GM23338 (cell line): ENCODE data around the gene RAD51B. TPM values are rescaled to one million over a fixed set of nuclear protein-coding genes. Genes with fewer than 3 reads are reported as not detected.

ENCODE experiments used
- ATAC-seq: fragments of 200-7000 bp; cut with Tn5 transposase; 3 replicates; pipeline ENCODE4 v1.9.1; 2020
- DNase-seq: peaks from one replicate; pipeline ENCODE4 v3.0.0-alpha.2; 2015; ENCODE audit warnings: low spot score
- H2AFZ ChIP-seq: fragments of 200-600 bp; sonication (generic); 2 replicates; pipeline ENCODE4 v1.8.0; 2016; ENCODE audit warnings: antibody characterized with exemption, mild to moderate bottlenecking, moderate library complexity
- H3F3A ChIP-seq: fragments of 200-600 bp; sonication (generic); replicated peaks from 2 replicates; pipeline ENCODE4 v1.8.0; 2017; ENCODE audit warnings: antibody characterized with exemption, mixed run types, low read depth
- H3K27ac ChIP-seq: fragments of 200-600 bp; sonication (generic); 2 replicates; pipeline ENCODE4 v1.6.1; 2016; ENCODE audit warnings: low read depth
- H3K27me3 ChIP-seq: fragments of 200-600 bp; sonication (generic); 2 replicates; pipeline ENCODE4 v1.8.0; 2016; ENCODE audit warnings: mild to moderate bottlenecking, mixed run types, moderate library complexity; ENCODE audit not compliant: insufficient read depth
- H3K36me3 ChIP-seq: fragments of 200-600 bp; sonication (generic); 2 replicates; pipeline ENCODE4 v1.8.0; 2016; ENCODE audit warnings: mild to moderate bottlenecking; ENCODE audit not compliant: insufficient read depth
- H3K4me1 ChIP-seq: fragments of 200-600 bp; sonication (generic); 2 replicates; pipeline ENCODE4 v1.8.0; 2016; ENCODE audit warnings: mild to moderate bottlenecking, moderate library complexity; ENCODE audit not compliant: insufficient read depth
- H3K4me2 ChIP-seq: fragments of 200-600 bp; sonication (generic); 2 replicates; pipeline ENCODE4 v1.7.1; 2017; ENCODE audit warnings: mixed run types
- H3K4me3 ChIP-seq: fragments of 200-600 bp; sonication (generic); 2 replicates; pipeline ENCODE4 v1.6.1; 2016; ENCODE audit warnings: mixed run types
- H3K79me2 ChIP-seq: fragments of 200-600 bp; sonication (generic); replicated peaks from 2 replicates; pipeline ENCODE4 v1.8.0; 2017; ENCODE audit warnings: mild to moderate bottlenecking; ENCODE audit not compliant: insufficient read depth
- H3K9me2 ChIP-seq: fragments of 200-600 bp; sonication (generic); 2 replicates; pipeline ENCODE4 v1.8.0; 2017; ENCODE audit not compliant: insufficient read depth
- H4K20me1 ChIP-seq: fragments of 200-600 bp; sonication (generic); replicated peaks from 2 replicates; pipeline ENCODE4 v1.8.0; 2017; ENCODE audit warnings: mild to moderate bottlenecking; ENCODE audit not compliant: insufficient read depth
- H3K27ac Mint-ChIP-seq: 2 replicates; pipeline ENCODE4 v1.8.0; 2020; ENCODE audit warnings: inconsistent platforms, mild to moderate bottlenecking, moderate library complexity, mixed read lengths
- H3K27me3 Mint-ChIP-seq: 3 replicates; pipeline ENCODE4 v1.8.0; 2022; ENCODE audit warnings: low read depth, mild to moderate bottlenecking, moderate library complexity, mixed read lengths, inconsistent platforms; ENCODE audit not compliant: insufficient read depth, poor library complexity
- H3K36me3 Mint-ChIP-seq: 3 replicates; pipeline ENCODE4 v1.8.0; 2021; ENCODE audit warnings: low read depth, mild to moderate bottlenecking, inconsistent platforms, moderate library complexity, mixed read lengths
- H3K4me1 Mint-ChIP-seq: 3 replicates; pipeline ENCODE4 v1.8.0; 2020; ENCODE audit warnings: mild to moderate bottlenecking, inconsistent platforms, mixed read lengths
- H3K4me3 Mint-ChIP-seq: 3 replicates; pipeline ENCODE4 v1.8.0; 2021; ENCODE audit warnings: moderate library complexity, mild to moderate bottlenecking, inconsistent platforms, mixed read lengths
- H3K9me3 Mint-ChIP-seq: 3 replicates; pipeline ENCODE4 v1.8.0; 2020; ENCODE audit warnings: moderate library complexity, mild to moderate bottlenecking, inconsistent platforms, mixed read lengths
- CREB1 ChIP-seq: fragments of 250-450 bp; sonication (Bioruptor Pico); IDR thresholded peaks from 2 replicates; pipeline ENCODE4 v1.5.0; 2020; ENCODE audit warnings: low read depth, mild to moderate bottlenecking, moderate library complexity
- EZH2 ChIP-seq: fragments of 200-600 bp; sonication (generic); IDR thresholded peaks from one replicate; pipeline ENCODE4 v1.8.0; 2017; ENCODE audit warnings: antibody characterized with exemption, mild to moderate bottlenecking, low read depth; ENCODE audit not compliant: unreplicated experiment
- EZH2phosphoT487 ChIP-seq: fragments of 200-600 bp; sonication (generic); IDR thresholded peaks from one replicate; pipeline ENCODE4 v1.8.1; 2018; ENCODE audit warnings: antibody characterized with exemption; ENCODE audit not compliant: unreplicated experiment
- JUNB ChIP-seq: IDR thresholded peaks from one replicate; pipeline ENCODE4 v1.6.1; 2016; ENCODE audit warnings: antibody characterized with exemption; ENCODE audit not compliant: unreplicated experiment
- NANOG ChIP-seq: IDR thresholded peaks from 2 replicates; pipeline ENCODE4 v1.6.1; 2016; ENCODE audit warnings: antibody characterized with exemption, borderline replicate concordance
- POLR2AphosphoS5 ChIP-seq: IDR thresholded peaks from 2 replicates; pipeline ENCODE4 v1.6.1; 2016; ENCODE audit warnings: antibody characterized with exemption, low read depth
- STAT1 ChIP-seq: IDR thresholded peaks from one replicate; pipeline ENCODE4 v1.6.1; 2016; ENCODE audit warnings: antibody characterized with exemption; ENCODE audit not compliant: unreplicated experiment
- ZNF114 ChIP-seq: fragments of 250-450 bp; sonication (Bioruptor Pico); IDR thresholded peaks from 2 replicates; pipeline ENCODE4 v1.5.0; 2020; ENCODE audit warnings: mild to moderate bottlenecking, moderate library complexity
- ZNF331 ChIP-seq: fragments of 250-450 bp; sonication (Bioruptor Pico); IDR thresholded peaks from 2 replicates; pipeline ENCODE4 v1.5.0; 2020; ENCODE audit warnings: low read depth, mild to moderate bottlenecking, moderate library complexity
- polyA plus RNA-seq: library from polyadenylated mRNA; unstranded; fragments of >200 nt; fragmentation: Nextera tagmentation; extraction: Ambion mirVana; gene quantifications from 2 replicates; pipeline ENCODE4 v1.2.1, GENCODE V29; 2016
- total RNA-seq: library from RNA; depleted of rRNA; stranded (reverse); fragments of >200 nt; shearing (Covaris generic); gene quantifications from 2 replicates; pipeline ENCODE4 v1.2.3, GENCODE V29; 2014
- TF ChIP-seq, protein P1 (sequence below): IDR thresholded peaks from 2 replicates; pipeline ENCODE4 v1.6.1; 2016; ENCODE audit warnings: antibody characterized with exemption
- TF ChIP-seq, protein P2 (sequence below): fragments of 250-450 bp; sonication (Bioruptor Pico); IDR thresholded peaks from 2 replicates; pipeline ENCODE4 v1.5.0; 2020; ENCODE audit warnings: mild to moderate bottlenecking, moderate library complexity
- TF ChIP-seq, protein P3 (sequence below), 2 experiments: fragments of 200-600 bp in 1 of 2; sonication (generic) in 1 of 2; conservative IDR thresholded peaks; 2 replicates each; pipeline versions ENCODE4 v1.5.1 to v1.6.1; 2016 to 2017; ENCODE audit warnings: antibody characterized with exemption in 2 of 2, low read depth in 2 of 2, mild to moderate bottlenecking in 2 of 2, moderate library complexity in 1 of 2
- TF ChIP-seq, protein P4 (sequence below): IDR thresholded peaks from one replicate; pipeline ENCODE4 v1.6.1; 2018; ENCODE audit warnings: antibody characterized with exemption; ENCODE audit not compliant: unreplicated experiment

RAD51B gene
- total and polyA plus RNA-seq, 2 experiments from 2014 or later = 15.7 to 29.1 TPM

DNA sequence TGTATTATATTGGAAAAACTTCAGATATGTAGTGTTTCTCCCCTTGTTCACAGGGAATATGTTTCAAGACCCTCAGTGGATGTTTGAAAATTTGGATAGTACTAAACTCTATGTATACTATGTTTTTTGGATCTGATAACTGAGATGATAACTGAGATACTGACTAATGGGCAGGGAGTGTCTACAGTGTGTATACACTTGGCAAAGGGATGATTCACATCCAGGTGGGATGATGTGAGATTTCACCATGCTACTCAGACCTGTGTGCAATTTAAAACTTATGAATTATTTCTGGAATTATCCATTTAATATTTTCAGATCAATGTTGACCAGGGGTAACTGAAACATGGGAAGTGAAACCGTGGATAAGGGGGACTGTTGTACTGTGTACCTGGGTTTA lies 13.8 kb downstream of the RAD51B start:
- Histone ChIP-seq H2AFZ (no peak overlapping the region), H3F3A (no peaks in the 10 kb centered on the region), H3K36me3 (no peaks in the 10 kb centered on the region), H3K9me2 (no peaks in the 10 kb centered on the region), H3K79me2 (no peaks in the 10 kb centered on the region), H4K20me1 (no peaks in the 10 kb centered on the region), H3K27me3 (no peaks in the 10 kb centered on the region), H3K4me3 (no peak overlapping the region), H3K4me2 (no peak overlapping the region), H3K27ac (no peak overlapping the region), H3K4me1 (no peaks in the 10 kb centered on the region)
- peaks cover 7% of the 10 kb centered on the region for H3K36me3 Mint-ChIP-seq
- H3K9me3 Mint-ChIP-seq = no peaks in the 10 kb centered on the region
- H3K27ac Mint-ChIP-seq = no peak overlapping the region
- no peak for ATAC-seq
- no peak overlapping the region for H3K4me3 Mint-ChIP-seq
- no peaks in the 10 kb centered on the region for H3K27me3 Mint-ChIP-seq
- TF ChIP-seq JUNB = no peak
- TF ChIP-seq, protein P1, sequence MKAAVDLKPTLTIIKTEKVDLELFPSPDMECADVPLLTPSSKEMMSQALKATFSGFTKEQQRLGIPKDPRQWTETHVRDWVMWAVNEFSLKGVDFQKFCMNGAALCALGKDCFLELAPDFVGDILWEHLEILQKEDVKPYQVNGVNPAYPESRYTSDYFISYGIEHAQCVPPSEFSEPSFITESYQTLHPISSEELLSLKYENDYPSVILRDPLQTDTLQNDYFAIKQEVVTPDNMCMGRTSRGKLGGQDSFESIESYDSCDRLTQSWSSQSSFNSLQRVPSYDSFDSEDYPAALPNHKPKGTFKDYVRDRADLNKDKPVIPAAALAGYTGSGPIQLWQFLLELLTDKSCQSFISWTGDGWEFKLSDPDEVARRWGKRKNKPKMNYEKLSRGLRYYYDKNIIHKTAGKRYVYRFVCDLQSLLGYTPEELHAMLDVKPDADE = no peak
- no peak for TF ChIP-seq POLR2AphosphoS5
- TF ChIP-seq STAT1 = no peak
- no peak for TF ChIP-seq ZNF331
- TF ChIP-seq EZH2phosphoT487 = no peak
- TF ChIP-seq, protein P2, sequence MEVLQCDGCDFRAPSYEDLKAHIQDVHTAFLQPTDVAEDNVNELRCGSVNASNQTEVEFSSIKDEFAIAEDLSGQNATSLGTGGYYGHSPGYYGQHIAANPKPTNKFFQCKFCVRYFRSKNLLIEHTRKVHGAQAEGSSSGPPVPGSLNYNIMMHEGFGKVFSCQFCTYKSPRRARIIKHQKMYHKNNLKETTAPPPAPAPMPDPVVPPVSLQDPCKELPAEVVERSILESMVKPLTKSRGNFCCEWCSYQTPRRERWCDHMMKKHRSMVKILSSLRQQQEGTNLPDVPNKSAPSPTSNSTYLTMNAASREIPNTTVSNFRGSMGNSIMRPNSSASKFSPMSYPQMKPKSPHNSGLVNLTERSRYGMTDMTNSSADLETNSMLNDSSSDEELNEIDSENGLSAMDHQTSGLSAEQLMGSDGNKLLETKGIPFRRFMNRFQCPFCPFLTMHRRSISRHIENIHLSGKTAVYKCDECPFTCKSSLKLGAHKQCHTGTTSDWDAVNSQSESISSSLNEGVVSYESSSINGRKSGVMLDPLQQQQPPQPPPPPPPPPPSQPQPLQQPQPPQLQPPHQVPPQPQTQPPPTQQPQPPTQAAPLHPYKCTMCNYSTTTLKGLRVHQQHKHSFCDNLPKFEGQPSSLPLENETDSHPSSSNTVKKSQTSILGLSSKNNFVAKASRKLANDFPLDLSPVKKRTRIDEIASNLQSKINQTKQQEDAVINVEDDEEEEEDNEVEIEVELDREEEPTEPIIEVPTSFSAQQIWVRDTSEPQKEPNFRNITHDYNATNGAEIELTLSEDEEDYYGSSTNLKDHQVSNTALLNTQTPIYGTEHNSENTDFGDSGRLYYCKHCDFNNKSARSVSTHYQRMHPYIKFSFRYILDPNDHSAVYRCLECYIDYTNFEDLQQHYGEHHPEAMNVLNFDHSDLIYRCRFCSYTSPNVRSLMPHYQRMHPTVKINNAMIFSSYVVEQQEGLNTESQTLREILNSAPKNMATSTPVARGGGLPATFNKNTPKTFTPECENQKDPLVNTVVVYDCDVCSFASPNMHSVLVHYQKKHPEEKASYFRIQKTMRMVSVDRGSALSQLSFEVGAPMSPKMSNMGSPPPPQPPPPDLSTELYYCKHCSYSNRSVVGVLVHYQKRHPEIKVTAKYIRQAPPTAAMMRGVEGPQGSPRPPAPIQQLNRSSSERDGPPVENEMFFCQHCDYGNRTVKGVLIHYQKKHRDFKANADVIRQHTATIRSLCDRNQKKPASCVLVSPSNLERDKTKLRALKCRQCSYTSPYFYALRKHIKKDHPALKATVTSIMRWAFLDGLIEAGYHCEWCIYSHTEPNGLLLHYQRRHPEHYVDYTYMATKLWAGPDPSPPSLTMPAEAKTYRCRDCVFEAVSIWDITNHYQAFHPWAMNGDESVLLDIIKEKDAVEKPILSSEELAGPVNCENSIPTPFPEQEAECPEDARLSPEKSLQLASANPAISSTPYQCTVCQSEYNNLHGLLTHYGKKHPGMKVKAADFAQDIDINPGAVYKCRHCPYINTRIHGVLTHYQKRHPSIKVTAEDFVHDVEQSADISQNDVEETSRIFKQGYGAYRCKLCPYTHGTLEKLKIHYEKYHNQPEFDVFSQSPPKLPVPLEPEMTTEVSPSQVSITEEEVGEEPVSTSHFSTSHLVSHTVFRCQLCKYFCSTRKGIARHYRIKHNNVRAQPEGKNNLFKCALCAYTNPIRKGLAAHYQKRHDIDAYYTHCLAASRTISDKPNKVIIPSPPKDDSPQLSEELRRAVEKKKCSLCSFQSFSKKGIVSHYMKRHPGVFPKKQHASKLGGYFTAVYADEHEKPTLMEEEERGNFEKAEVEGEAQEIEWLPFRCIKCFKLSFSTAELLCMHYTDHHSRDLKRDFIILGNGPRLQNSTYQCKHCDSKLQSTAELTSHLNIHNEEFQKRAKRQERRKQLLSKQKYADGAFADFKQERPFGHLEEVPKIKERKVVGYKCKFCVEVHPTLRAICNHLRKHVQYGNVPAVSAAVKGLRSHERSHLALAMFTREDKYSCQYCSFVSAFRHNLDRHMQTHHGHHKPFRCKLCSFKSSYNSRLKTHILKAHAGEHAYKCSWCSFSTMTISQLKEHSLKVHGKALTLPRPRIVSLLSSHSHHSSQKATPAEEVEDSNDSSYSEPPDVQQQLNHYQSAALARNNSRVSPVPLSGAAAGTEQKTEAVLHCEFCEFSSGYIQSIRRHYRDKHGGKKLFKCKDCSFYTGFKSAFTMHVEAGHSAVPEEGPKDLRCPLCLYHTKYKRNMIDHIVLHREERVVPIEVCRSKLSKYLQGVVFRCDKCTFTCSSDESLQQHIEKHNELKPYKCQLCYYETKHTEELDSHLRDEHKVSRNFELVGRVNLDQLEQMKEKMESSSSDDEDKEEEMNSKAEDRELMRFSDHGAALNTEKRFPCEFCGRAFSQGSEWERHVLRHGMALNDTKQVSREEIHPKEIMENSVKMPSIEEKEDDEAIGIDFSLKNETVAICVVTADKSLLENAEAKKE (CRISPR knock-in tag) = no peak
- no peak for TF ChIP-seq CREB1 (CRISPR knock-in tag)
- TF ChIP-seq EZH2 = no peak
- TF ChIP-seq, protein P3, sequence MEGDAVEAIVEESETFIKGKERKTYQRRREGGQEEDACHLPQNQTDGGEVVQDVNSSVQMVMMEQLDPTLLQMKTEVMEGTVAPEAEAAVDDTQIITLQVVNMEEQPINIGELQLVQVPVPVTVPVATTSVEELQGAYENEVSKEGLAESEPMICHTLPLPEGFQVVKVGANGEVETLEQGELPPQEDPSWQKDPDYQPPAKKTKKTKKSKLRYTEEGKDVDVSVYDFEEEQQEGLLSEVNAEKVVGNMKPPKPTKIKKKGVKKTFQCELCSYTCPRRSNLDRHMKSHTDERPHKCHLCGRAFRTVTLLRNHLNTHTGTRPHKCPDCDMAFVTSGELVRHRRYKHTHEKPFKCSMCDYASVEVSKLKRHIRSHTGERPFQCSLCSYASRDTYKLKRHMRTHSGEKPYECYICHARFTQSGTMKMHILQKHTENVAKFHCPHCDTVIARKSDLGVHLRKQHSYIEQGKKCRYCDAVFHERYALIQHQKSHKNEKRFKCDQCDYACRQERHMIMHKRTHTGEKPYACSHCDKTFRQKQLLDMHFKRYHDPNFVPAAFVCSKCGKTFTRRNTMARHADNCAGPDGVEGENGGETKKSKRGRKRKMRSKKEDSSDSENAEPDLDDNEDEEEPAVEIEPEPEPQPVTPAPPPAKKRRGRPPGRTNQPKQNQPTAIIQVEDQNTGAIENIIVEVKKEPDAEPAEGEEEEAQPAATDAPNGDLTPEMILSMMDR (conservative IDR thresholded peaks at IDR 0.05; ENCODE audit: low read depth in 2 of 2) = no peak
- TF ChIP-seq NANOG = no peak
- TF ChIP-seq, protein P4, sequence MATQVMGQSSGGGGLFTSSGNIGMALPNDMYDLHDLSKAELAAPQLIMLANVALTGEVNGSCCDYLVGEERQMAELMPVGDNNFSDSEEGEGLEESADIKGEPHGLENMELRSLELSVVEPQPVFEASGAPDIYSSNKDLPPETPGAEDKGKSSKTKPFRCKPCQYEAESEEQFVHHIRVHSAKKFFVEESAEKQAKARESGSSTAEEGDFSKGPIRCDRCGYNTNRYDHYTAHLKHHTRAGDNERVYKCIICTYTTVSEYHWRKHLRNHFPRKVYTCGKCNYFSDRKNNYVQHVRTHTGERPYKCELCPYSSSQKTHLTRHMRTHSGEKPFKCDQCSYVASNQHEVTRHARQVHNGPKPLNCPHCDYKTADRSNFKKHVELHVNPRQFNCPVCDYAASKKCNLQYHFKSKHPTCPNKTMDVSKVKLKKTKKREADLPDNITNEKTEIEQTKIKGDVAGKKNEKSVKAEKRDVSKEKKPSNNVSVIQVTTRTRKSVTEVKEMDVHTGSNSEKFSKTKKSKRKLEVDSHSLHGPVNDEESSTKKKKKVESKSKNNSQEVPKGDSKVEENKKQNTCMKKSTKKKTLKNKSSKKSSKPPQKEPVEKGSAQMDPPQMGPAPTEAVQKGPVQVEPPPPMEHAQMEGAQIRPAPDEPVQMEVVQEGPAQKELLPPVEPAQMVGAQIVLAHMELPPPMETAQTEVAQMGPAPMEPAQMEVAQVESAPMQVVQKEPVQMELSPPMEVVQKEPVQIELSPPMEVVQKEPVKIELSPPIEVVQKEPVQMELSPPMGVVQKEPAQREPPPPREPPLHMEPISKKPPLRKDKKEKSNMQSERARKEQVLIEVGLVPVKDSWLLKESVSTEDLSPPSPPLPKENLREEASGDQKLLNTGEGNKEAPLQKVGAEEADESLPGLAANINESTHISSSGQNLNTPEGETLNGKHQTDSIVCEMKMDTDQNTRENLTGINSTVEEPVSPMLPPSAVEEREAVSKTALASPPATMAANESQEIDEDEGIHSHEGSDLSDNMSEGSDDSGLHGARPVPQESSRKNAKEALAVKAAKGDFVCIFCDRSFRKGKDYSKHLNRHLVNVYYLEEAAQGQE = no peak
- TF ChIP-seq ZNF114 (CRISPR knock-in tag) = no peak
- no peaks in the 10 kb centered on the region for H3K4me1 Mint-ChIP-seq
- no peak for DNase-seq
